NCI-H2029 treated with DMSO at 0.1 percent for 48 hours (cell line): Measurements from ENCODE around the gene TMEM260.
"Not testable (repeated sequence)": the region's sequence is repeated elsewhere in the genome, so short reads cannot be mapped to it uniquely, and the experiment has no call there.

Source experiments
- DNase-seq: peaks from one replicate; lab custom pipeline; 2025; lab: John Stamatoyannopoulos, UW

TMEM260 gene

GRCh38 chr14:56598519-56598918 is 18.9 kb downstream of the TMEM260 start:
- no peak for DNase-seq

- no peak for DNase-seq
Measured at GRCh38 chr14:56603648-56604047, 24.1 kb downstream of the TMEM260 start.

GRCh38 chr14:56608689-56609088 is 29.1 kb downstream of the TMEM260 start:
- DNase-seq = no peak

GRCh38 chr14:56611663-56612062 is 32.1 kb downstream of the TMEM260 start:
- not testable (repeated sequence) for DNase-seq

GRCh38 chr14:56617084-56617483 is 37.5 kb downstream of the TMEM260 start:
- no peak for DNase-seq

- DNase-seq = no peak
Measured at GRCh38 chr14:56630707-56631106, 51.1 kb downstream of the TMEM260 start.

- DNase-seq = no peak
Measured at GRCh38 chr14:56632195-56632594, 52.6 kb downstream of the TMEM260 start.

- no peak for DNase-seq
Measured at GRCh38 chr14:56633544-56633943, 53.9 kb downstream of the TMEM260 start.

- no peak for DNase-seq
Measured at GRCh38 chr14:56635041-56635440, 55.4 kb downstream of the TMEM260 start.

GRCh38 chr14:56647493-56647892 is 67.9 kb downstream of the TMEM260 start:
- no peak for DNase-seq

- DNase-seq = peak; percentile 99
Measured at GRCh38 chr14:56648508-56649301, 69.1 kb downstream of the TMEM260 start.

GRCh38 chr14:56649382-56649781 is 69.8 kb downstream of the TMEM260 start:
- DNase-seq = no peak

- DNase-seq = no peak
Measured at GRCh38 chr14:56650048-56650447, 70.5 kb downstream of the TMEM260 start.

GRCh38 chr14:56650979-56651378 is 71.4 kb downstream of the TMEM260 start:
- peak; percentile 86 for DNase-seq

GRCh38 chr14:56657604-56658003 is 78.0 kb downstream of the TMEM260 start:
- DNase-seq = no peak

- DNase-seq = no peak
Measured at GRCh38 chr14:56659378-56659777, 79.8 kb downstream of the TMEM260 start.

GRCh38 chr14:56659964-56660551 is 80.5 kb downstream of the TMEM260 start:
- peak; percentile 88 for DNase-seq

- peak; percentile 98 for DNase-seq
Measured at GRCh38 chr14:56660677-56661389, 81.2 kb downstream of the TMEM260 start.

- DNase-seq = no peak
Measured at GRCh38 chr14:56661478-56661877, 81.9 kb downstream of the TMEM260 start.

- no peak for DNase-seq
Measured at GRCh38 chr14:56664811-56665421, 85.3 kb downstream of the TMEM260 start.

GRCh38 chr14:56666294-56666693 is 86.7 kb downstream of the TMEM260 start:
- DNase-seq = no peak

GRCh38 chr14:56666716-56667115 is 87.1 kb downstream of the TMEM260 start:
- DNase-seq = no peak

- DNase-seq = not testable (repeated sequence)
Measured at GRCh38 chr14:56667290-56667689, 87.7 kb downstream of the TMEM260 start.
